Measurements from ENCODE around the gene LAMTOR4.
"Not testable (repeated sequence)": the region's sequence is repeated elsewhere in the genome, so short reads cannot be mapped to it uniquely, and the experiment has no call there.

LAMTOR4 gene

DNA sequence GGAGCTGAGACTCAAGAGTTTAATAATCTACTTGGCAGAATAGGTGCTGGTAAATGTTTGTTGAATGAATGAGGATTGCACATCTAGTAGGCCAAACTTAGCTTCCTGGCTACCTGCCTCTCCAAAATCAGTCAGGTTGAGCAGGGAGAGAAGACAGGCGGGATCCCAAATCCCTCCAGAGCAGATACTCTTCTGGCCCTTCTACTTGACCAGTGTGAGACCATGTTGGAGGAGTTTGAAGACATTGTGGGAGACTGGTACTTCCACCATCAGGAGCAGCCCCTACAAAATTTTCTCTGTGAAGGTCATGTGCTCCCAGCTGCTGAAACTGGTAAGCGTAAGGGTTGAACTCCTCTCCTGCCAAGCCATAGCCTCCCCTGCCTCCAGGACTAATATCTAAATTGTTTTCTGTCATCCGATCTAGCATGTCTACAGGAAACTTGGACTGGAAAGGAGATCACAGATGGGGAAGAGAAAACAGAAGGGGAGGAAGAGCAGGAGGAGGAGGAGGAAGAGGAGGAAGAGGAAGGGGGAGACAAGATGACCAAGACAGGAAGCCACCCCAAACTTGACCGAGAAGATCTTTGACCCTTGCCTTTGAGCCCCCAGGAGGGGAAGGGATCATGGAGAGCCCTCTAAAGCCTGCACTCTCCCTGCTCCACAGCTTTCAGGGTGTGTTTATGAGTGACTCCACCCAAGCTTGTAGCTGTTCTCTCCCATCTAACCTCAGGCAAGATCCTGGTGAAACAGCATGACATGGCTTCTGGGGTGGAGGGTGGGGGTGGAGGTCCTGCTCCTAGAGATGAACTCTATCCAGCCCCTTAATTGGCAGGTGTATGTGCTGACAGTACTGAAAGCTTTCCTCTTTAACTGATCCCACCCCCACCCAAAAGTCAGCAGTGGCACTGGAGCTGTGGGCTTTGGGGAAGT is 24.2 kb upstream of the LAMTOR4 start:
- no peak for ATAC-seq

GRCh38 chr7:100126239-100126930 is 22.3 kb upstream of the LAMTOR4 start:
- ATAC-seq = peak in 1 of 2 donors; percentile 33

DNA sequence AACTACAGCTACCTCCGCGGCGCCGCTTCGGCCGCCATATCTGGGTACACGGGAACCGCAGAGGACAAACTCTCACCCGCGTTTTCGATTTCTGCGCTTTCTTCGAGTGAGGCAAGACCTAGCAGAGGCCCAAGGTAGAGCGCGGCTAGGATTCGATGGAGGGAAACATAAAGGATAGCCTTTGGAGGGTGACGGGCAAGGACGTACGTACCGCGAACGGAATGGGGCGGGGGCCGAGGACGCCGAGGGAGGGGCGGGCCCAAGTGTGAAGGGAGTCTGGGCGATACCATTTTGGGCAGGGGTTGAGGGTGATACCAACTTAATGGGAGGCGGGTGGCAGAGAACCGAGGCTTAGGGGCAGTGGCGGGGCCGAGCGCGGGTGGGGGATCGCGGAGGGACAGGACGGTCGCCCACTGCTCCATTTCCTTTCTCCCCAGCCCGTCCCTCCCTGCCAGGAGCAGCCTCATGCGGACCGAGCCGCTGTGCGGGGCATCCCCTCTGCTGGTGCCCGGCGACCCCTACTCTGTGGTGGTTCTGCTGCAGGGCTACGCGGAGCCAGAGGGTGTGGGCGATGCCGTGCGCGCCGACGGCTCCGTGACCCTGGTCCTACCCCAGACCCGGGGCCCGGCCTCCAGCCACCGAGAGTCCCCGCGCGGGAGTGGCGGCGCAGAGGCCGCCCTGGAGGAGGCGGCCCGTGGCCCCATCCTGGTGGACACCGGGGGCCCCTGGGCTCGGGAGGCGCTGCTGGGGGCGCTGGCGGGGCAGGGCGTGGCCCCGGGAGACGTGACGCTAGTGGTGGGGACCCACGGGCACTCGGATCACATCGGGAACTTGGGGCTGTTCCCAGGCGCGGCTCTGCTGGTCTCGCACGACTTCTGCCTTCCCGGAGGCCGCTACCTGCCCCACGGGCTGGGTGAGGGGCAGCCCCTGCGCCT is 21.5 kb upstream of the LAMTOR4 start, which contains the start of gene MBLAC1:
Gene MBLAC1 (plus strand): TSS at position 37 of the 935 bp plus-strand sequence. CDS start 429 bp downstream, at position 466.
- peak; percentile 79 to 81 for ATAC-seq

GRCh38 chr7:100127866-100128636 is 20.7 kb upstream of the LAMTOR4 start:
- ATAC-seq = no peak

GRCh38 chr7:100128637-100128963 is 20.1 kb upstream of the LAMTOR4 start:
- no peak for ATAC-seq

DNA sequence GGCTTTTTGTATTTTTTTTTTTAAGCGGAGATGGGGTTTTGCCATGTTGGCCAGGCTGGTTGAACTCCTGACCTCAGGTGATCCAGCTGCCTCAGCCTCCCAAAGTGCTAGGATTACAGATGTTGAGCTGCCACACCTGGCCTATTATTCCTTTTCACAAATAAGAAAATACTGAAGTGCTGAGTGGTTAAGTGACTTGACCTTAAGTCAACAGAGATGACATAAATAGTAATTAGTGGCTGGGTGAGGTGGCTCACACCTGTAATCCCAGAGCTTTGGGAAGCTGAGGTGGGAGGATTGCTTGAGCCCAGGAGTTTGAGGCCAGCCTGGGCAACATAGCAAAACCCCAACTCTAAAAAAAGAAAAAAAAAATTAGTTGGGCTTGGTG is 18.5 kb upstream of the LAMTOR4 start:
- not testable (repeated sequence) for ATAC-seq

GRCh38 chr7:100130608-100131453 is 17.9 kb upstream of the LAMTOR4 start:
- ATAC-seq = no peak

DNA sequence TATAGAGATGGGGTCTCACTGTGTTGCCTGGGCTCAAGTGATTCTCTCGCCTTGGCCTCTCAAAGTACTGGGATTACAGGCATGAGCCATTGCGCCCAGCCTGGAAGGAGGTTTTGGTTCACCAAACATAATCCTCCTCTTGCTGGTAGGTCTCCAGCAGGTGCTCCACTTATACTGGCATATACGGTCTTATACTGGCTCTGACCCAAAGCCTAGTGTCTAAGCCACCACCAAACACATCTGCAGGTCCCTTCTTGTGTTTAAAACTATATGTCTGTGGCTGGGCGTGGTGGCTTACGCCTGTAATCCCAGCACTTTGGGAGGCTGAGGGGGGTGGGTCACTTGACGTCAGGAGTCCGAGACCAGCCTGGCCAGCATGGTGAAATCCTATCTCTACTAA is 16.6 kb upstream of the LAMTOR4 start:
- no peak for ATAC-seq

GRCh38 chr7:100132697-100133151 is 16.0 kb upstream of the LAMTOR4 start:
- peak; percentile 80 to 83 for ATAC-seq

GRCh38 chr7:100137851-100138760 is 10.6 kb upstream of the LAMTOR4 start:
- ATAC-seq = no peak

DNA sequence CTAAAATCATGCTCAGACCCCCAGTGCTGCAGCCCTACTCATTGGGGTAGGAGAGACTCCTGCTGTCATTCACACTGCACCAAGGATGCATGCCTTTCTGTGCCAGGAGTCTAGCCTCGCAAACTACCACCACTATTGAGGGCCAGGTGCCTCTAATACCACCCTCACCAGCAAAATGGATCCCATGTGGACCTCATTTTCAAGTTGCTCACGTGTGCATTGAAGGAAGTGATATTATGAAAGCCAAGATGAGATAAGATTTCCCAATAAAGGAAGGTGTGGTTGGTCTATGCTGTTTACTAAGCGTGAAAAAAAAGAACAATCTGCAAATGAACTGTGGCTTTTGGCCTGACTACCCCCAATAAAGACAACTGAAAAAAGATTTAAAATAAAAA is 7.2 kb upstream of the LAMTOR4 start:
- no peak for ATAC-seq

GRCh38 chr7:100142461-100142860 is 6.3 kb upstream of the LAMTOR4 start:
- ATAC-seq = no peak

DNA sequence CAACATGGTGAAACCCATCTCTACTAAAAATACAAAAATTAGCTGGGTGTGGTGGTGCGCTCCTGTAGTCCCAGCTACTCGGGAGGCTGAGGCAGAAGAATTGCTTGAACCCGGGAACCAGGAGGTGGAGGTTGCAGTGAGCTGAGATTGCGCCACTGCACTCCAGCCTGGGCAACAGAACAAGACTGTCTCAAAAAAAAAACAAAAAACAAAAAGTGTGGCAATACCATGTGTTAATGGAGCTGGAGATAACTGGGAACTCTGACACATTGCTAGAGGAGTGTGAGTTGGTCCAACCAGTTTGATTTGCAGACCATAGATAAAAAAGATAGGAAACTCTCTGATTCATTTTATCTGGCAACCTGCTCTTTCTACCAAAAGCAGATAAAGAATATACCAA is 2.4 kb upstream of the LAMTOR4 start:
- ATAC-seq = not testable (repeated sequence)

GRCh38 chr7:100147278-100147677 is 1.4 kb upstream of the LAMTOR4 start:
- ATAC-seq = no peak

- ATAC-seq = peak; percentile 2 to 5
These were observed 526 bp upstream of the LAMTOR4 start for GRCh38 chr7:100148225-100148558.

GRCh38 chr7:100152404-100152803 is 3.7 kb downstream of the LAMTOR4 start:
- no peak for ATAC-seq

DNA sequence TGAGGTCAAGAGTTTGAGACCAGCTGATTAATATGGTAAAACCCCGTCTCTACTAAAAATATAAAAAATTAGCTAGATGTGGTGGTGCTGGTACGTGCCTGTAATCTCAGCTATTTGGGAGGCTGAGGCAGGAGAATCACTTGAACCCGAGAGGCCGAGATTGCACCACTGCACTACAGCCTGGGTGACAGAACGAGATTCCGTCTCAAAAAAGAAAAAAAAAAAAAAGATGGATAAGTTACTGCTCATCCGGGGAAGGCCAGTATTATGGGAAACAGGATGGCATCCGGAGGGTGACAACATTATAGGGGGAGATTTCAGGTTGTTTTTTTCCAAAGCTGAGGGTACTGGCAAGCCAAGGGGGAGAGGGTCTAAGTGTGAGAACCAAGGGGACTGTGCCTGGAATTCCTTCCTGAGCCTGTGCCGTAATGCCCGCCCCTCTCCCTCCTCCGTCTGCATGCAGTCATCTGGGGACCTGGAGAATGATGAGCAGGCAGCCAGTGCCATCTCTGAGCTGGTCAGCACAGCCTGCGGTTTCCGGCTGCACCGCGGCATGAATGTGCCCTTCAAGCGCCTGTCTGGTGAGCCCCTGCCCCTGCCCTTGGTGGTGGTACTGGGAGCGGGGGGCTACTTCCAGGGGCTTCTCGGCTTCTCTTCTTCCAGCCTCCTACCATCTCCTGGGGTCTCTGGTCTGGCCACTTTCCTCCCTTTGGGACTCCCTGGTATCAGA is 4.4 kb downstream of the LAMTOR4 start:
- ATAC-seq = no peak

GRCh38 chr7:100153708-100154535 is 5.2 kb downstream of the LAMTOR4 start:
- no peak for ATAC-seq
